Astrocyte (in vitro differentiated cells and primary cell): ENCODE data around the gene CTSD. TPM values are rescaled to one million over a fixed set of nuclear protein-coding genes. Genes with fewer than 3 reads are reported as not detected.
A peak's percentile ranks its signal among the peaks of the same experiment; 100 is the strongest.

Source experiments
- DNase-seq: peaks from one replicate; pipeline ENCODE4 v3.0.0-alpha.2; 2010; ENCODE audit warnings: low read depth
- FAIRE-seq: peaks from 2 replicates; lab custom pipeline; 2011; peaks lifted over from hg19 to GRCh38; lab: Jason Lieb, UNC
- H2AFZ ChIP-seq: 2 replicates; pipeline ENCODE4 v1.6.0; 2012; ENCODE audit warnings: low read depth, low read length, inconsistent platforms
- H3K27ac ChIP-seq: 2 replicates; pipeline ENCODE4 v1.5.1; 2011; ENCODE audit warnings: low read depth, low read length, inconsistent platforms
- H3K27me3 ChIP-seq: 2 replicates; pipeline ENCODE4 v1.6.0; 2011; ENCODE audit warnings: low read length, inconsistent platforms; ENCODE audit not compliant: insufficient read depth
- H3K36me3 ChIP-seq: 2 replicates; pipeline ENCODE4 v1.5.1; 2011; ENCODE audit warnings: low read length, inconsistent platforms; ENCODE audit not compliant: insufficient read depth
- H3K4me1 ChIP-seq: 2 replicates; pipeline ENCODE4 v1.5.1; 2011; ENCODE audit warnings: low read length, inconsistent platforms; ENCODE audit not compliant: insufficient read depth
- H3K4me2 ChIP-seq: 2 replicates; pipeline ENCODE4 v1.6.0; 2012; ENCODE audit warnings: low read length, inconsistent platforms
- H3K4me3 ChIP-seq: 2 replicates; pipeline ENCODE4 v1.5.1; 2011; ENCODE audit warnings: low read depth, mild to moderate bottlenecking, low read length, inconsistent platforms; ENCODE audit not compliant: insufficient read depth
- H3K79me2 ChIP-seq: 2 replicates; pipeline ENCODE4 v1.6.0; 2012; ENCODE audit warnings: mild to moderate bottlenecking, low read length, inconsistent platforms; ENCODE audit not compliant: insufficient read depth
- H3K9ac ChIP-seq: 2 replicates; pipeline ENCODE4 v1.6.0; 2012; ENCODE audit warnings: mild to moderate bottlenecking, low read length, inconsistent platforms
- H3K9me3 ChIP-seq: 2 replicates; pipeline ENCODE4 v1.5.1; 2012; ENCODE audit warnings: low read depth, mild to moderate bottlenecking, low read length, inconsistent platforms; ENCODE audit not compliant: insufficient read depth
- H4K20me1 ChIP-seq: 2 replicates; pipeline ENCODE4 v1.6.0; 2012; ENCODE audit warnings: low read length, inconsistent platforms; ENCODE audit not compliant: insufficient read depth
- H3K27ac Mint-ChIP-seq: one replicate; pipeline ENCODE4 v1.8.0; 2021; ENCODE audit warnings: mild to moderate bottlenecking, mixed read lengths; ENCODE audit not compliant: unreplicated experiment
- H3K27me3 Mint-ChIP-seq: one replicate; pipeline ENCODE4 v1.8.0; 2021; ENCODE audit warnings: low read depth, mixed read lengths; ENCODE audit not compliant: unreplicated experiment
- H3K36me3 Mint-ChIP-seq: one replicate; pipeline ENCODE4 v1.8.0; 2021; ENCODE audit warnings: low read depth, mixed read lengths; ENCODE audit not compliant: unreplicated experiment
- H3K4me1 Mint-ChIP-seq: one replicate; pipeline ENCODE4 v1.8.0; 2021; ENCODE audit warnings: low read depth, mixed read lengths; ENCODE audit not compliant: unreplicated experiment
- H3K4me3 Mint-ChIP-seq: one replicate; pipeline ENCODE4 v1.8.0; 2021; ENCODE audit warnings: mild to moderate bottlenecking, moderate library complexity, mixed read lengths; ENCODE audit not compliant: unreplicated experiment
- H3K9me3 Mint-ChIP-seq: one replicate; pipeline ENCODE4 v1.8.0; 2021; ENCODE audit warnings: mild to moderate bottlenecking, mixed read lengths; ENCODE audit not compliant: unreplicated experiment
- EZH2 ChIP-seq: IDR thresholded peaks from 2 replicates; pipeline ENCODE4 v1.6.1; 2012; ENCODE audit warnings: mild to moderate bottlenecking, low read length, inconsistent platforms; ENCODE audit not compliant: insufficient read depth
- total RNA-seq: library from RNA; stranded (reverse); gene quantifications from 2 replicates; pipeline ENCODE4 v1.2.1, GENCODE V29; 2021
- TF ChIP-seq, protein P1 (sequence below): IDR thresholded peaks from 2 replicates; pipeline ENCODE4 v1.5.1; 2011; ENCODE audit warnings: low read depth, mild to moderate bottlenecking, inconsistent platforms, low read length, moderate library complexity; ENCODE audit not compliant: insufficient read depth

Gene CTSD
- total RNA-seq, 1 donor from 2014 or later = 290 TPM

DNA sequence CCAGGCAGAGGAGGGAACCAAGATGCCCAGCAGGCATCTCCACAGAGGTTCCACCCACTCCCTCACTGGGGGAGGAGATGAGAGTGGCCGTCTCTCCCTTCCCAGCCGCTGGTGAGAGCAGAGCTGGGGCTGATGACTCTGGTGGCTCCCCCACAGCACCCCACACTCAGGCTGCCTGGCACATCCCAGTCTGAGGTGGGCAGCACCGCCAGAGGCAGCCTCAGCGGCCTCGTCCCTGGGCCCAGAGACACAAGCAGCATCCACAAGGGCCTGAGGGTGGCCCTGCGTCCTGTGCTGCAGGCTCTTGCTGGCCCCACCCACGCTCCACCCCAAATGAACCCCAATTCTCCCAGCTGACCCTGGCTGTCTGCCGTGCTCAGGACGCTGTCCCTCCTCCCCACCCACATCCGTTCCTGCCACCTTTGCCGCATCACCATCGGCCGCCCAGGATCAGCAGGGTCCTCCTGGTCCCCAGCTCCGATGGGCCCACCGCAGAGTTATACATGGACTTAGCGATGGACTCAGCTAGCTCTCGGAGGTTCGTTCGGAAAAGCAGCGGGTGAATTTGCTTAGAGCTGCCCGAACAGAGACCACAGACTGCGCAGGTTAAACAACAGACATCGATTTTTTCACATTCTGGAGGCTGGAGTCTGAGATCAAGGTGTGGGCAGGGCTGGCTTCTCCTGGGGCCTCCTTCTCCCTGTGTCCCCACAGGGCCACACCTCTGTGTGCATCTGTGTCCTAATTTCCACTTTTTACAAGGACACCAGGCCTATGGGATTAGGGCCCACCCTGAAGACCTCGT, 20.2 kb upstream of the CTSD start:
- Histone ChIP-seq H3K36me3 (no peaks in the 10 kb centered on the region), H3K4me1 (peaks cover 6% of the 10 kb centered on the region), H3K27me3 (peaks cover 3% of the 10 kb centered on the region), H2AFZ (no peak overlapping the region), H3K9me3 (no peaks in the 10 kb centered on the region), H3K4me3 (no peak overlapping the region), H3K27ac (no peak overlapping the region), H3K79me2 (no peaks in the 10 kb centered on the region), H4K20me1 (no peaks in the 10 kb centered on the region), H3K4me2 (no peak overlapping the region), H3K9ac (no peak overlapping the region)
- no peak overlapping the region for H3K4me3 Mint-ChIP-seq
- DNase-seq = no peak
- no peak overlapping the region for H3K27ac Mint-ChIP-seq
- peaks cover 3% of the 10 kb centered on the region for H3K36me3 Mint-ChIP-seq
- peaks cover 1% of the 10 kb centered on the region for H3K4me1 Mint-ChIP-seq
- H3K27me3 Mint-ChIP-seq = peaks cover 45% of the 10 kb centered on the region
- no peak for TF ChIP-seq EZH2
- TF ChIP-seq, protein P1, sequence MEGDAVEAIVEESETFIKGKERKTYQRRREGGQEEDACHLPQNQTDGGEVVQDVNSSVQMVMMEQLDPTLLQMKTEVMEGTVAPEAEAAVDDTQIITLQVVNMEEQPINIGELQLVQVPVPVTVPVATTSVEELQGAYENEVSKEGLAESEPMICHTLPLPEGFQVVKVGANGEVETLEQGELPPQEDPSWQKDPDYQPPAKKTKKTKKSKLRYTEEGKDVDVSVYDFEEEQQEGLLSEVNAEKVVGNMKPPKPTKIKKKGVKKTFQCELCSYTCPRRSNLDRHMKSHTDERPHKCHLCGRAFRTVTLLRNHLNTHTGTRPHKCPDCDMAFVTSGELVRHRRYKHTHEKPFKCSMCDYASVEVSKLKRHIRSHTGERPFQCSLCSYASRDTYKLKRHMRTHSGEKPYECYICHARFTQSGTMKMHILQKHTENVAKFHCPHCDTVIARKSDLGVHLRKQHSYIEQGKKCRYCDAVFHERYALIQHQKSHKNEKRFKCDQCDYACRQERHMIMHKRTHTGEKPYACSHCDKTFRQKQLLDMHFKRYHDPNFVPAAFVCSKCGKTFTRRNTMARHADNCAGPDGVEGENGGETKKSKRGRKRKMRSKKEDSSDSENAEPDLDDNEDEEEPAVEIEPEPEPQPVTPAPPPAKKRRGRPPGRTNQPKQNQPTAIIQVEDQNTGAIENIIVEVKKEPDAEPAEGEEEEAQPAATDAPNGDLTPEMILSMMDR = no peak
- FAIRE-seq = no peak
- H3K9me3 Mint-ChIP-seq = no peaks in the 10 kb centered on the region

DNA sequence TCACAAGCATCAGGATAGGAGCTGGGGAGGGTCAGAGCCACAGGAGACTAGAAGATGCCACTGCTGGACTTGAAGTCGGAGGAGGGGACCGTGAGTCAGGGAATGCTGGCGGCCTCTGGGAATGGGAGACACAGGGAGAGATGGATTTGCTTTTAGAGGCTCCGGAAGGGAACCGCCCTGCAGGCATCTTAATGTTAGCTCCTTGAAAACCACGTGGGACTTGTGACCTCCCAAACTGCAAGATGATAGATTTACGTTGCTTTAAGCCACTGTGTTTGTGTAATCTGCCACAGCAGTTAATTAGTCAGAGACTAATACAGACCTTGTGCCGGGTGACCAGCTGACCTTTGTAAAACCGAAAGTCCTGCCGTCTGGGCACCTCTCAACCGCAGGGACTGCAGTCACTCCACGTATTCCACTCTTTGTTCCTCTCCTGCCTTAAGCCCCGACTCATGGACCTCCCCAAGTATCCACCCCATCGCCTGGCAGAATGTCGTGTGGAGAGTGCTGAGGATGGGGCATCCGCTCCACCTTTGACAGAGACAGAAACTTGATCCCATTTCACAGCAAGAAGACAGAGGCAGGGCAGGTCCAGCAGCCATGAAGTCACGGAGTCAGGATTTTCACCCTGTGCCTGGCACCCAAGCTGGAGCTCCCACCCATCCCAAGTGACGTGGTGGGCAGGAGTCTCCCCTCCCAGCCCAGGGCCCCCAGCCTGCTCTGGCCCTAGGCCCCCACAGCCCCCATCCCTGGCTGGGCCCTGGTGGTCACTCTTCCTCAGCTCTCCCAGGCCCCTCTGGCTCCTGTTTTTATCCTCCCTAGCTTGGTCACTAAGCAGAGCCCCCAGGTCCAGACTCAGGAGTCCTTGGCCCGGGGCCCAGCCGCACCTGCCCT, 19.4 kb upstream of the CTSD start:
- Mint-ChIP-seq H3K27me3 (peaks cover 47% of the 10 kb centered on the region), H3K27ac (no peak overlapping the region), H3K4me1 (peaks cover 1% of the 10 kb centered on the region), H3K4me3 (no peak overlapping the region), H3K36me3 (peaks cover 3% of the 10 kb centered on the region), H3K9me3 (no peaks in the 10 kb centered on the region)
- H2AFZ ChIP-seq = peak overlapping the region; percentile 41
- H4K20me1 ChIP-seq = no peaks in the 10 kb centered on the region
- no peaks in the 10 kb centered on the region for H3K9me3 ChIP-seq
- DNase-seq (peak; percentile 50), FAIRE-seq (no peak)
- H3K36me3 ChIP-seq = no peaks in the 10 kb centered on the region
- H3K4me3 ChIP-seq = no peak overlapping the region
- H3K27ac ChIP-seq = no peak overlapping the region
- H3K79me2 ChIP-seq = no peaks in the 10 kb centered on the region
- no peak overlapping the region for H3K9ac ChIP-seq
- peaks cover 3% of the 10 kb centered on the region for H3K27me3 ChIP-seq
- no peak for TF ChIP-seq EZH2
- TF ChIP-seq, protein P1 = no peak
- peak overlapping the region; percentile 35 for H3K4me2 ChIP-seq
- peaks cover 6% of the 10 kb centered on the region for H3K4me1 ChIP-seq
